Natural killer cell (primary cell): ENCODE data around the gene CHPF2. TPM values are rescaled to one million over a fixed set of nuclear protein-coding genes. Genes with fewer than 3 reads are reported as not detected.

Experiments
- ATAC-seq, 3 donors: fragments of 150-1000 bp in 2 of 3; fragments of 200-7000 bp in 1 of 3; cut with Tn5 transposase; 1 replicate in 1 of 3; 2 replicates in 2 of 3; pipeline ENCODE4 v1.10.0; 2021; ENCODE audit warnings: mild to moderate bottlenecking in 2 of 3, moderate library complexity in 2 of 3
- DNase-seq, 2 donors: peaks; one replicate each; pipeline versions ENCODE4 v3.0.0 to v3.0.0-alpha.2; 2013 to 2021; ENCODE audit warnings: mixed read lengths in 1 of 2
- H3K27ac ChIP-seq: one replicate; pipeline ENCODE4 v1.5.1; 2013; ENCODE audit warnings: mild to moderate bottlenecking, low read length
- H3K27me3 ChIP-seq: one replicate; pipeline ENCODE4 v1.6.1; 2013; ENCODE audit warnings: low read length; ENCODE audit not compliant: control insufficient read depth, insufficient read depth
- H3K36me3 ChIP-seq: one replicate; pipeline ENCODE4 v1.6.1; 2013; ENCODE audit warnings: low read length; ENCODE audit not compliant: control insufficient read depth, insufficient read depth
- H3K4me1 ChIP-seq: one replicate; pipeline ENCODE4 v1.6.1; 2013; ENCODE audit warnings: low read length; ENCODE audit not compliant: control insufficient read depth, insufficient read depth
- H3K4me3 ChIP-seq: one replicate; pipeline ENCODE4 v1.5.1; 2013; ENCODE audit warnings: low read length
- H3K9me3 ChIP-seq: one replicate; pipeline ENCODE4 v1.6.1; 2013; ENCODE audit warnings: low read length; ENCODE audit not compliant: control insufficient read depth, insufficient read depth
- H3K27ac Mint-ChIP-seq, 2 donors: one replicate each; pipeline ENCODE4 v1.8.0; 2022; ENCODE audit warnings: mild to moderate bottlenecking in 2 of 2, mixed read lengths in 2 of 2, moderate library complexity in 1 of 2
- H3K27me3 Mint-ChIP-seq, 2 donors: one replicate each; pipeline ENCODE4 v1.8.0; 2022; ENCODE audit warnings: low read depth in 2 of 2, mixed read lengths in 2 of 2
- H3K36me3 Mint-ChIP-seq: one replicate; pipeline ENCODE4 v1.8.0; 2022; ENCODE audit warnings: mixed read lengths
- H3K4me1 Mint-ChIP-seq, 2 donors: one replicate each; pipeline ENCODE4 v1.8.0; 2022; ENCODE audit warnings: mixed read lengths in 2 of 2
- H3K4me3 Mint-ChIP-seq: one replicate; pipeline ENCODE4 v1.8.0; 2022; ENCODE audit warnings: mild to moderate bottlenecking, moderate library complexity, mixed read lengths
- H3K9me3 Mint-ChIP-seq, 2 donors: one replicate each; pipeline ENCODE4 v1.8.0; 2022; ENCODE audit warnings: mixed read lengths in 2 of 2
- CTCF ChIP-seq: fragments of 200-600 bp; IDR thresholded peaks from one replicate; pipeline ENCODE4 v1.8.0; 2022; ENCODE audit warnings: antibody characterized with exemption
- WGBS: methylation state at CpG from one replicate; pipeline ENCODE4 v1.1.7; 2013; ENCODE audit warnings: missing lambda C conversion rate; ENCODE audit not compliant: insufficient coverage; 5-methylcytosine and 5-hydroxymethylcytosine counted together
- intact Hi-C: fragments of 100-400 bp; cut with micrococcal nuclease; formaldehyde crosslinking; loops from one replicate; pipeline ENCODE4 v1.14.2; 2022
- total RNA-seq, 4 donors: library from RNA; stranded (reverse); fragments of 120-200 nt in 1 of 4; gene quantifications; one replicate each; pipeline versions ENCODE4 v1.2.3 to v1.2.4, GENCODE V29; 2013 to 2022

Gene CHPF2
- total RNA-seq, 3 donors from 2014 or later (not counting 1 experiment from before 2014, with no cell fraction given): 47.0 to 51.6 (median 48.6) TPM

GRCh38 chr7:151192002-151192539 lies 40.2 kb upstream of the CHPF2 start:
- H3K9me3 Mint-ChIP-seq: no peaks in the 10 kb centered on the region
- no peak for TF ChIP-seq CTCF
- ATAC-seq (no peak), DNase-seq (no peak)
- Histone ChIP-seq H3K9me3 (no peaks in the 10 kb centered on the region), H3K4me3 (no peak overlapping the region), H3K4me1 (peaks cover 6% of the 10 kb centered on the region), H3K27me3 (no peaks in the 10 kb centered on the region), H3K36me3 (no peaks in the 10 kb centered on the region), H3K27ac (no peak overlapping the region)
- H3K36me3 Mint-ChIP-seq: no peaks in the 10 kb centered on the region
- intact Hi-C loops: no loop called here
- no peak overlapping the region for H3K4me3 Mint-ChIP-seq
- peaks cover 6 to 9% of the 10 kb centered on the region in 2 donors for H3K27me3 Mint-ChIP-seq
- no peaks in the 10 kb centered on the region for H3K4me1 Mint-ChIP-seq
- WGBS: 94% methylated on average over 22 of the region's 23 CpGs
- no peak overlapping the region for H3K27ac Mint-ChIP-seq

GRCh38 chr7:151193203-151193978 lies 38.9 kb upstream of the CHPF2 start:
- Mint-ChIP-seq H3K4me1 (no peaks in the 10 kb centered on the region), H3K27ac (no peak overlapping the region), H3K9me3 (no peaks in the 10 kb centered on the region), H3K36me3 (no peaks in the 10 kb centered on the region), H3K27me3 (peaks cover 6 to 9% of the 10 kb centered on the region in 2 donors), H3K4me3 (no peak overlapping the region)
- no peak for ATAC-seq
- Histone ChIP-seq H3K27me3 (no peaks in the 10 kb centered on the region), H3K4me3 (no peak overlapping the region), H3K27ac (no peak overlapping the region), H3K4me1 (peaks cover 6% of the 10 kb centered on the region), H3K9me3 (no peaks in the 10 kb centered on the region), H3K36me3 (no peaks in the 10 kb centered on the region)
- no peak for TF ChIP-seq CTCF
- DNase-seq: no peak
- intact Hi-C loops: no loop called here
- WGBS: 91% methylated on average over 12 of the region's 14 CpGs

GRCh38 chr7:151194188-151194587 lies 38.1 kb upstream of the CHPF2 start:
- Mint-ChIP-seq H3K4me1 (no peaks in the 10 kb centered on the region), H3K27ac (no peak overlapping the region), H3K9me3 (no peaks in the 10 kb centered on the region), H3K27me3 (peaks cover 6 to 7% of the 10 kb centered on the region in 2 donors), H3K36me3 (no peaks in the 10 kb centered on the region), H3K4me3 (no peak overlapping the region)
- no peaks in the 10 kb centered on the region for H3K9me3 ChIP-seq
- H3K4me1 ChIP-seq: peaks cover 6% of the 10 kb centered on the region
- intact Hi-C loops: no loop called here
- 54% methylated on average over 7 of the region's 7 CpGs for WGBS
- TF ChIP-seq CTCF: no peak
- DNase-seq: peak in 1 of 2 donors; percentile 15
- H3K27ac ChIP-seq: no peak overlapping the region
- no peaks in the 10 kb centered on the region for H3K36me3 ChIP-seq
- no peak for ATAC-seq
- H3K27me3 ChIP-seq: no peaks in the 10 kb centered on the region
- no peak overlapping the region for H3K4me3 ChIP-seq
